ENCODE measurements around the gene L3MBTL4. TPM values are rescaled to one million over a fixed set of nuclear protein-coding genes. Genes with fewer than 3 reads are reported as not detected.
A peak's percentile ranks its signal among the peaks of the same experiment; 100 is the strongest.
"Not testable (repeated sequence)": the region's sequence is repeated elsewhere in the genome, so short reads cannot be mapped to it uniquely, and the experiment has no call there.

Gene L3MBTL4
- total RNA-seq, 3 donors from 2014 or later = 4.9 to 13.9 (median 5.4) TPM

DNA sequence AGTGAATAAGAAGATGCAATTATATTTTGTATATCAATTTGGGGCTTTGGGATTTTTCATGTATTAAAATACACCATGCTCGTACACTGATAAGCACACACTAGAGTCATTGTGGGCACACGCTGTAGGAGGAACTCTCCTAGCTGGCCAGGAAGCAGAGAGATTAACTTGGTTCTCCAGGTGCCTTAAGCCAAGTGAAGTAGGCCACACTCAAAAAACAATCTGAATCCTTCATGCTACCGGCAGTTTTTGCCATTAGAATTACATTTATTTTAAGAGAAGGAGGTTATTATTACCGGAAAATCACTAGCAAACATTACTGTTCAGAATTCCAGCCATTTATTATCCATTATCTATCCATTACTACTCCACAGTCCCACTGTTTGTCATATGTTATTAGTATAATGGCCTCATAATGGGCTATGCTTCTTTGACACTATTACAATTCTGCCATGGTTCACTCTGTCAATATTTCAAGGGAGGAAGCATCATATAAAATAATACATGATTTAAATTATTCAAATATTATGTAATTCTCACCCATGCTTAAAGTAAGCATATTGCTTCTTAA, 214.4 kb downstream of the L3MBTL4 start:
- intact Hi-C loops (cut with DNase I, micrococcal nuclease) = no loop called here
- TF ChIP-seq, protein P1, sequence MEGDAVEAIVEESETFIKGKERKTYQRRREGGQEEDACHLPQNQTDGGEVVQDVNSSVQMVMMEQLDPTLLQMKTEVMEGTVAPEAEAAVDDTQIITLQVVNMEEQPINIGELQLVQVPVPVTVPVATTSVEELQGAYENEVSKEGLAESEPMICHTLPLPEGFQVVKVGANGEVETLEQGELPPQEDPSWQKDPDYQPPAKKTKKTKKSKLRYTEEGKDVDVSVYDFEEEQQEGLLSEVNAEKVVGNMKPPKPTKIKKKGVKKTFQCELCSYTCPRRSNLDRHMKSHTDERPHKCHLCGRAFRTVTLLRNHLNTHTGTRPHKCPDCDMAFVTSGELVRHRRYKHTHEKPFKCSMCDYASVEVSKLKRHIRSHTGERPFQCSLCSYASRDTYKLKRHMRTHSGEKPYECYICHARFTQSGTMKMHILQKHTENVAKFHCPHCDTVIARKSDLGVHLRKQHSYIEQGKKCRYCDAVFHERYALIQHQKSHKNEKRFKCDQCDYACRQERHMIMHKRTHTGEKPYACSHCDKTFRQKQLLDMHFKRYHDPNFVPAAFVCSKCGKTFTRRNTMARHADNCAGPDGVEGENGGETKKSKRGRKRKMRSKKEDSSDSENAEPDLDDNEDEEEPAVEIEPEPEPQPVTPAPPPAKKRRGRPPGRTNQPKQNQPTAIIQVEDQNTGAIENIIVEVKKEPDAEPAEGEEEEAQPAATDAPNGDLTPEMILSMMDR (IDR thresholded peaks at IDR 0.05) = no peak
- H3K4me3 ChIP-seq = no peak overlapping the region
- ATAC-seq (no peak), DNase-seq (no peak)
- H3K36me3 ChIP-seq (ENCODE audit: low read depth) = no peaks in the 10 kb centered on the region
- H3K4me1 ChIP-seq (ENCODE audit: low read depth) = no peaks in the 10 kb centered on the region
- no peaks in the 10 kb centered on the region for H3K9me3 ChIP-seq

DNA sequence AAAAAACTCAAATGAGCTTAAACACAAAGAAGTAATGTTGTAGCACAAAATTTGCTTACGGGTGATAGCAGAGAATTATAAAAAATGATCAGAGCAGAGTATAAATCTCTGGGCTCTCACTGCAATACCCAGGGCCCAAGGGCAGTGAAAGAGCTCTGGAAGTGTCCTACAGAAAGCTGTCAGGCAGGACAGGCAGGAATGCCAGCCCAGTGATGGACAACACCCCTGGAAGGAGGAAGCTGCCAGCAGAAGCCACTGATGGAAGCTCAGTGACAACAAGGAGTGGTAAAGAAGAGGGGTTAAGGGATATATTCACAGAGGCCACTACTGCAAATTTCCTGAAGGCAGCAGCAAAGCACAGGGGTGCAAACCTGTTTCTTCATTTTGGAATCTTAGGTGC, 214.9 kb downstream of the L3MBTL4 start:
- TF ChIP-seq, protein P1 (IDR thresholded peaks at IDR 0.05) = no peak
- H3K36me3 ChIP-seq (ENCODE audit: low read depth) = no peaks in the 10 kb centered on the region
- peak; percentile 10 for ATAC-seq
- no peaks in the 10 kb centered on the region for H3K9me3 ChIP-seq
- no peaks in the 10 kb centered on the region for H3K4me1 ChIP-seq (ENCODE audit: low read depth)
- no peak for DNase-seq
- no peak overlapping the region for H3K4me3 ChIP-seq
- intact Hi-C loops (cut with DNase I, micrococcal nuclease) = no loop called here

DNA sequence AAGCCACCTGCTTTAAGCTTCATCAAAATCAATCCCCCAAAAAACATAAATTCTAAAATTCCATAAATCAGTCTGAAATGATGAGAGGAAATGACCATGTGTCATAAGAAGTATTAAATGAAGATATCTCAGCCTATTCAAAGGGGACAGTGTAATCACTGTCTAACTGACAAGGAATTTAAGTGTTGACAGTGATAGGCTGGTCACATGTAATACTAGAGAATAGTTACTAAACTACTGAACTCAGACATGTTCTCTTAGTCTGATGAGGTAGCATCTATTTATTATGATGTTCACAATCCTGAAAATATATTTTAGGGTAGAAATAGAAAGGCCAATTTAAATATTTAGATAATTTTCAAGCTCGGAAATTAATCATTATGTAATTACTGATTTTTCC, 216.1 kb downstream of the L3MBTL4 start:
- Histone ChIP-seq H3K9me3 (no peaks in the 10 kb centered on the region), H3K4me1 (ENCODE audit: low read depth) (no peaks in the 10 kb centered on the region), H3K36me3 (ENCODE audit: low read depth) (no peaks in the 10 kb centered on the region), H3K4me3 (no peak overlapping the region)
- TF ChIP-seq, protein P1 (IDR thresholded peaks at IDR 0.05) = no peak
- intact Hi-C loops (cut with DNase I, micrococcal nuclease) = no loop called here
- ATAC-seq (no peak), DNase-seq (no peak)

DNA sequence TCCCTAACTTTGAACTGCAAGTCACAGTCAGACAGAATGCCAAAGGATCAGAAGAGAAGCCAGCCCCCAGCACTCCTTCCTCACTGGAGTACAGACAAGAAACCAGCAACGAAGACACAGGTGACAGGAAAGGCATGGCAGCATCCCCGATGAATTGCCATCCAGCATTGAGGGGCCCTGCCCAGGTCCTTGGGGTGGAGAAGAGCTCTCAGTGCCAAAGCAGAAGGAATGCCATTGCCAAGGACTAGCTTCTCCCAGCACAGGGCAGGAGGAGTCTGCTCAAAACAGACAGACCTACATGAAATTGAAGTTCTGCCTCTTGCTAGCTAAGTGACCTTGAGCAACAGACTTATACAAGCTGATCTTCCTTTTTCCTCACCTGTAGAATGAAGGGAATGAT, 220.1 kb downstream of the L3MBTL4 start:
- H3K4me3 ChIP-seq = no peak overlapping the region
- H3K36me3 ChIP-seq (ENCODE audit: low read depth) = no peaks in the 10 kb centered on the region
- TF ChIP-seq, protein P1 (IDR thresholded peaks at IDR 0.05) = no peak
- DNase-seq (no peak), ATAC-seq (no peak)
- intact Hi-C loops (cut with DNase I, micrococcal nuclease) = no loop called here
- H3K4me1 ChIP-seq (ENCODE audit: low read depth) = no peaks in the 10 kb centered on the region
- peaks cover under 1% of the 10 kb centered on the region for H3K9me3 ChIP-seq

DNA sequence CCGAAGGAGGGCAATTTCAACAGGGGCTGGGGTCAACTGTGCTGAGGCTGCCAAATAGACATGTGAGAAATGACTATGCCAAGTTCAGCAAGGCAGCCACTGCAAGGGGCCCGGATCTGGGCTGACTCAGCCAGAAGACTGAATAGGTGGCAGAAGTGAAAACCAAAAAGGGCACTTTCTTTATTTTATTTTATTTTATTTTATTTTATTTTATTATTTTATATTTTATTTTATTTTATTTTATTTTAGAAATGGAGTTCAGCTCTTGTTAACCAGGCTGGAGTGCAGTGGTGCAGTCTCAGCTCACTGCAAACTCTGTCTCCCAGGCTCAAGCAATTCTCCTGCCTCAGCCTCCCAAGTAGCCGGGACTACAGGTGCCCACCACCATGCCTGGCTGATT, 228.9 kb downstream of the L3MBTL4 start:
- ATAC-seq; H3K36me3 ChIP-seq (ENCODE audit: low read depth); H3K4me3 ChIP-seq; intact Hi-C loops (cut with DNase I, micrococcal nuclease); DNase-seq; H3K4me1 ChIP-seq (ENCODE audit: low read depth); H3K9me3 ChIP-seq: not testable (repeated sequence)

DNA sequence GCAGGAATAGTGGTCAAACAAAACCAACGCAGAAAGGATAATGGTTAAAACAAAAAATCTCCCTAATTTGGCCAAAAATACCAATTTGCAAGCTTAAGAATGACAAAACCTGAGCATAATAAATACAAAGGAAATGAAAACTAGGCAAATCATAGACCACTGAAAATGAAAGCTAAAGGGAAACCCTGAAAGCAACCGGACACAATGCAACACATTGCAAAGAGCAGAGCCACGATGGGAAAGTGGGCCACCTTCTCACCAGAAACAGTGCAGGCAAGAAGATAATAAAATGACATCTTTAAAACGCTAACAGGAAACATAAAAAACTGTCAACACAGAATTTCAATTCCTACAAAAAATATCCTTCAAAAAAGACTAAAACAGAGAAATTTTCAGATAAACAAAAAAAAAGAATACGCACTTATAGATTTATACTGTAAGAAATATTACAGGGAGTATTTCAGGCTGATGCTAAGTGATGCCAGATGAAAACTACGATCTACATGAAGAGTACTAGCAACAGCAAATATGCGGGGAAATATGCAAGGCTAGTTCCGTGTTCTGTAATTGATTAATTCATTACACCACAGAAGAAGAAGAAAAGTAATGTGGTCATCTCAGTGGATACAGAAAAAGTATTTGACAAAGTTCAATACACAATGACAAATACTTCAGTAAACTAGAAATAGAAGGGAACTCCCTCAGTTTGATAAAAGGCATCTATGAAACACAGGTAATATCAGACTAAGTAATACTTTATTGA, 239.5 kb downstream of the L3MBTL4 start:
- TF ChIP-seq, protein P1 (IDR thresholded peaks at IDR 0.05) = no peak
- intact Hi-C loops (cut with DNase I, micrococcal nuclease) = no loop called here
- Histone ChIP-seq H3K4me3 (no peak overlapping the region), H3K9me3 (no peaks in the 10 kb centered on the region), H3K36me3 (ENCODE audit: low read depth) (no peaks in the 10 kb centered on the region), H3K4me1 (ENCODE audit: low read depth) (no peaks in the 10 kb centered on the region)
- ATAC-seq (no peak), DNase-seq (no peak)

All from mucosa of descending colon (tissue), 3 donors.